NOMO-1 treated with dmso at 0.1 percent for 144 hours (cell line): ENCODE data around the gene HAS3.

ENCODE experiments used
- DNase-seq: peaks from one replicate; lab custom pipeline; 2025; ENCODE audit not compliant: unreplicated experiment; lab: John Stamatoyannopoulos, UW

HAS3 gene

GRCh38 chr16:69089091-69089910 lies 16.2 kb upstream of the HAS3 start:
- DNase-seq, result no peak

DNA sequence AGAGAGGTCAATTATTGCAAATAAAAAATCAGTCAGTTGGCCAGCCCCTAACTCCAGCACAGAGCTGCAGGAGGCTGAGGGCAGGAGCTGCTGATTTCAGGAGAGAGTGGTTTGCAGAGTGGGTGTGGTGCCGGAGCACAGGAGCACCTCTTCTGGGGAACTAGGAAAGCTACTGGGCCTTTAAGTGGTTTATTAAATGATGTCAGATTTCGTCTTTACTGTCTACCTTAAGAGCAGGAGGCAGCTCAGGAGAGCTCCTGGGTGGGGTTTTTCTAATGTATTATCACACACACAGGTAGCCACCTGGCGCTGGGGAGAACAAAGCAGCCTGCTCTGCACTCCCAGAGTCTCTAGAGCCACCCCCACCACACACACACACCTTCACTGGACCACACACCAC lies 11.5 kb upstream of the HAS3 start:
- DNase-seq, result no peak

DNA sequence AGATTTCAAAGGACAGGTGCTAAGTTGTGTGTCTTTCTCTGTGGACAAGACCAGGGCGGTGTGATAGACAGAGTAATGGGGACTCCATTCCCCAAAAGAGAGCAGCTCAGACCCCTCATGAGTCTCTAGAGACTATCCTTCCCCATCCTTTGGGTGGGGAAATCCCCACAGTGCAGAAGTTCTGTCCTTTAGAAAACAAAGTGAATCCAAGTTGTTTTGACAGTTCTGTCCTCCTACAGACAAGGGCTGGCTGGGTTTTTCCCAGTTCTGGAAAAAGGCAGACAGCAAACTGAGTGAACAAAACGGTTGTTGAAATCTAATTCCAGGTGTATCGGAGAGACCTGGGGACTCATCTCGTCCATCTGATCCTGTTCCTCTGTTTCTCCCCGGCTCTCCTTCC lies 11.0 kb upstream of the HAS3 start:
- no peak for DNase-seq

- no peak for DNase-seq
These were observed 10.3 kb upstream of the HAS3 start for GRCh38 chr16:69095193-69095592.

- no peak for DNase-seq
These were observed 5.3 kb upstream of the HAS3 start for GRCh38 chr16:69100071-69100691.

- DNase-seq, result no peak
These were observed 1.2 kb downstream of the HAS3 start for GRCh38 chr16:69106491-69107315.

- no peak for DNase-seq
These were observed 2.0 kb downstream of the HAS3 start for GRCh38 chr16:69107316-69107962.

GRCh38 chr16:69108064-69108904 lies 2.8 kb downstream of the HAS3 start:
- no peak for DNase-seq

GRCh38 chr16:69108905-69109252 lies 3.4 kb downstream of the HAS3 start:
- DNase-seq, result no peak

DNA sequence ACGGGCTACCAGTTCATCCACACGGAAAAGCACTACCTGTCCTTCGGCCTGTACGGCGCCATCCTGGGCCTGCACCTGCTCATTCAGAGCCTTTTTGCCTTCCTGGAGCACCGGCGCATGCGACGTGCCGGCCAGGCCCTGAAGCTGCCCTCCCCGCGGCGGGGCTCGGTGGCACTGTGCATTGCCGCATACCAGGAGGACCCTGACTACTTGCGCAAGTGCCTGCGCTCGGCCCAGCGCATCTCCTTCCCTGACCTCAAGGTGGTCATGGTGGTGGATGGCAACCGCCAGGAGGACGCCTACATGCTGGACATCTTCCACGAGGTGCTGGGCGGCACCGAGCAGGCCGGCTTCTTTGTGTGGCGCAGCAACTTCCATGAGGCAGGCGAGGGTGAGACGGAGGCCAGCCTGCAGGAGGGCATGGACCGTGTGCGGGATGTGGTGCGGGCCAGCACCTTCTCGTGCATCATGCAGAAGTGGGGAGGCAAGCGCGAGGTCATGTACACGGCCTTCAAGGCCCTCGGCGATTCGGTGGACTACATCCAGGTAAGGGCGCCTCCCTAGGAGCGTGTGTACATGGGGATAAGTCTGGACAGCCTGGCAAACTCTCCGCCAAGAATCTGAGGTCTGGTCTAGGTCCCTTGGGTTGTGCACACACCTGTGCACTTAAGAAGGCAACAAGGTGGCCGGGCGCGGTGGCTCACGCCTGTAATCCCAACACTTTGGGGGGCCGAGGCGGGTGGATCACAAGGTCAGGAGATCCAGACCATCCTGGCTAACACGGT lies 4.2 kb downstream of the HAS3 start:
- no peak for DNase-seq

DNA sequence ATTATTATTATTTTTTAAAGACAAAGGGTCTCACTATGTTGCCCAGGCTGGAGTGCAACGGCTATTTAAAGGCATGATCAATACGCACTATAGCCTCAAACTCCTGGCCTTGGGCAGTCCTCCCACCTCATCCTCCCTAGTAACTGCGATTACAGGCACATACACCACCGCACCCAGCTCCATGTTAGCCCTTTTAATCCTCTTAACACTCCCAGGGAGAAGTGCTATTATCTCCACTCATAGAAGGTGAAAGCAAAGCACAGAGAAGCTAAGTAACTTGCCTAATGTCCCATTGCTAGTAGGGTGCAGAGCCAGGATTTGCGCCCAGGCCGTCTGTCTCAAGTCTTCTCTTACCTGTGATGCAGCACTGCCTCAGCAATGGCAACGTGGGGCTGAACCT lies 5.0 kb downstream of the HAS3 start:
- no peak for DNase-seq

GRCh38 chr16:69111216-69111875 lies 5.9 kb downstream of the HAS3 start:
- no peak for DNase-seq

DNA sequence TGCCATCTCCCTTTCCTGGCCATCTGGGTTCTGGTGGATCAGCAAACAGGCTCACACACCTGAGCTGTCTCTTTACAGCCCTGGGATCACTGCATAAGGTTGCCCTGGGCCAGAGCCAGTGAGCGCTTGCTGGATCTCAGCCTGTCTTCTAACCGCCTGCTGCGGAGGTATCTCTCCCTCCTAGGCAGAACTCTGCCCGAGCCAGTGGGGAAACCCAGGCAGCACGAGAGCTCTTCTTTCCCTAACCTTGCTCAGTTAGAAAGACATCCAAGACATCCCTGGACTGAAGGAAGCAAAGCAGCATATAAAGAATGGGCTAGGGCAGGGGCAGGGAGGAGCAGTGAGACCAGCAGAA lies 6.4 kb downstream of the HAS3 start:
- DNase-seq, result no peak

GRCh38 chr16:69112285-69113129 lies 7.1 kb downstream of the HAS3 start:
- peak; percentile 3 for DNase-seq

GRCh38 chr16:69113216-69113615 lies 7.8 kb downstream of the HAS3 start:
- no peak for DNase-seq

GRCh38 chr16:69114346-69114975 lies 9.0 kb downstream of the HAS3 start:
- DNase-seq, result no peak

- no peak for DNase-seq
These were observed 9.5 kb downstream of the HAS3 start for GRCh38 chr16:69114976-69115355.

DNA sequence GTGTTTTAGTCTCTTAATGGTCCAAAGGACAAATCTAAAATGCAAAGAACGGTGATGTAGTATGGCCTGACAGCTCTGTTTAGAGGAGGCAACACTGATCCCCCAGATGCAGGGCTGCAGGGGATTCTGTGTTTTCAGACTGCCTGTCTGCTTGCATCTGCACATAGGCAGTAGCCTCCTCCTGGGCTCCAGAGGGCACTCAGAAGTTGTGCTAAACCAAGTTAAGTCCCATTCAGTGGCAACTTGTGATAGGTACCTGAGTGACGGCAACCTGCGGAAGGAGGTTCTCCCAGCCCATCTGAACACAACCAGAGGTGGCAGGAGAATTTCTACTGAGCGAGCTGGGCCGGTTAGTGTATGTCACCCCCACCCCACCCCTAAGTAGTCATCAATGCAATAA lies 9.9 kb downstream of the HAS3 start:
- DNase-seq, result no peak
